Measurements from ENCODE around the gene SMARCA4.

Gene SMARCA4

DNA sequence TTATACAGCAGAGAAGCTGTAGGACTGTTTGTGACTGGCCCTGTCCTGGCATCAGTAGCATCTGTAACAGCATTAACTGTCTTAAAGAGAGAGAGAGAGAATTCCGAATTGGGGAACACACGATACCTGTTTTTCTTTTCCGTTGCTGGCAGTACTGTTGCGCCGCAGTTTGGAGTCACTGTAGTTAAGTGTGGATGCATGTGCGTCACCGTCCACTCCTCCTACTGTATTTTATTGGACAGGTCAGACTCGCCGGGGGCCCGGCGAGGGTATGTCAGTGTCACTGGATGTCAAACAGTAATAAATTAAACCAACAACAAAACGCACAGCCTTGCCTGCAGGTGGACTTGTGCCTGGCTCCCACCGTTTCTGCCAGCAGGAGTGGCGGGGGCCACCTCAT lies 101.1 kb downstream of the SMARCA4 start:
- TF ChIP-seq, protein P1, sequence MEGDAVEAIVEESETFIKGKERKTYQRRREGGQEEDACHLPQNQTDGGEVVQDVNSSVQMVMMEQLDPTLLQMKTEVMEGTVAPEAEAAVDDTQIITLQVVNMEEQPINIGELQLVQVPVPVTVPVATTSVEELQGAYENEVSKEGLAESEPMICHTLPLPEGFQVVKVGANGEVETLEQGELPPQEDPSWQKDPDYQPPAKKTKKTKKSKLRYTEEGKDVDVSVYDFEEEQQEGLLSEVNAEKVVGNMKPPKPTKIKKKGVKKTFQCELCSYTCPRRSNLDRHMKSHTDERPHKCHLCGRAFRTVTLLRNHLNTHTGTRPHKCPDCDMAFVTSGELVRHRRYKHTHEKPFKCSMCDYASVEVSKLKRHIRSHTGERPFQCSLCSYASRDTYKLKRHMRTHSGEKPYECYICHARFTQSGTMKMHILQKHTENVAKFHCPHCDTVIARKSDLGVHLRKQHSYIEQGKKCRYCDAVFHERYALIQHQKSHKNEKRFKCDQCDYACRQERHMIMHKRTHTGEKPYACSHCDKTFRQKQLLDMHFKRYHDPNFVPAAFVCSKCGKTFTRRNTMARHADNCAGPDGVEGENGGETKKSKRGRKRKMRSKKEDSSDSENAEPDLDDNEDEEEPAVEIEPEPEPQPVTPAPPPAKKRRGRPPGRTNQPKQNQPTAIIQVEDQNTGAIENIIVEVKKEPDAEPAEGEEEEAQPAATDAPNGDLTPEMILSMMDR (IDR thresholded peaks at IDR 0.05; ENCODE audit: control insufficient read depth, insufficient read depth, low read depth, low read length, missing control alignments) = no peak
- H3K4me3 ChIP-seq (ENCODE audit: control insufficient read depth, low read depth, low read length) = no peak overlapping the region
- DNase-seq (ENCODE audit: low read depth) = no peak

- H3K4me3 ChIP-seq (ENCODE audit: control insufficient read depth, low read depth, low read length) = no peak overlapping the region
- no peak for DNase-seq (ENCODE audit: low read depth)
- TF ChIP-seq, protein P1 (IDR thresholded peaks at IDR 0.05; ENCODE audit: control insufficient read depth, insufficient read depth, low read depth, low read length, missing control alignments) = no peak
Measured at GRCh38 chr19:11063434-11063833, 102.6 kb downstream of the SMARCA4 start.

DNA sequence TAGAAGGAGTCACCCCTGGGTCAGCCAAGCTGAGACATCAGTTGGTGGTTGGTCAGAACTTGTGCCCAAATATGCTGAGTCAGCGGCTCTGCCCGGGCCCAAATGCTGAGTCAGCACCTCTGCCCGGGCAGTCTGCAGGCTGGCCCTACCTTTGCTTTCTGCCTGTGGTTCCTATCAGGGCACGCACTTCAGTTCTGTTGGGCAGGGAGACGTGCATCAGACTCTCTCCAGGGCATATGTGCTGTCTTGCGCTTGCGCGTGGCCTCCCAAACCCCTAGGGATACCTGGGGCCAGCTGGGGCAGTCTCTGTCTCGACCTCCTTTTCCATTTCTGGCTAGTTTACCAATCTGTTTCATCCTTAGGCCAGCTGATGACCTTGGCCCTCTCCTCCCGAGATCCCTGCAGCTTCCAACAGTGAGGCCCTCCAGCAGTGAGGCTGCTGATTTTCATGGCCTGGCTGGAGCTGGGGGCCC lies 104.0 kb downstream of the SMARCA4 start:
- TF ChIP-seq, protein P1 (IDR thresholded peaks at IDR 0.05; ENCODE audit: control insufficient read depth, insufficient read depth, low read depth, low read length, missing control alignments) = no peak
- DNase-seq (ENCODE audit: low read depth) = no peak
- H3K4me3 ChIP-seq (ENCODE audit: control insufficient read depth, low read depth, low read length) = no peak overlapping the region

- H3K4me3 ChIP-seq (ENCODE audit: control insufficient read depth, low read depth, low read length) = no peak overlapping the region
- TF ChIP-seq, protein P1 (IDR thresholded peaks at IDR 0.05; ENCODE audit: control insufficient read depth, insufficient read depth, low read depth, low read length, missing control alignments) = no peak
- no peak for DNase-seq (ENCODE audit: low read depth)
Measured at GRCh38 chr19:11066326-11066725, 105.5 kb downstream of the SMARCA4 start.

DNA sequence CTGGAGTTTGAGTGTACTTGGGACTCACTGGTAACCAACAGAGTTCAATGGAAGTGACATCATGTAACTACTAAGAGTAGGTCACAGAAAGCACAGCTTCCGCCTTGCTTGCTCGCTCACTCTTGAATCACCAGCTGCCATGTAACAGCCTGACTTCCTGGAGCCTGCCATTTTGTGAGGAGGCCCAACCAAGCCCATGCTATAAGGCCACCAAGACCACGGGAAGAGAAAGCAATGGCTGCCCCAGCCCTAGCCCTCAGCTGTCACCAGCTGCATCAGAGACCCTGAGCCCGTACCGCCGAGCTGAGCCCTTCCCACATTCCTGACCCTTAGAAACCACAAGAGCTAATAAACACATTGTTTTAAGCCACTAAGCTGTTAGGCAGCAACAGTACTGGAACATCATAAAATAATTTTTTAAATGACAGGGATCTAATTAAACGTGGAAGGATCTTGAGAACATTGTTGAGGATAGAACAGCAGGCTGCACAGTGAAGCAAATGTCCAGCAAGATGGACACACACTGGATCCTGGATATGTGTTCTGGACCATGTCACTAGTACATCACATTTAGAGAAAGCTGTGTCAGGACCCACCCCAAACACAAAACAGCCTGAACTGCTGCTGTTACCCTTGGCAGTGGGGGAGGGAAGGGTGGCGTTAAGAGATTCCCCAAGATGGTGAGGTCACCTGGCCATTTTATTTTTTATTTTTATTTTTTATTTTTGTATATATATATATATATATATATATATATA lies 106.7 kb downstream of the SMARCA4 start:
- DNase-seq (ENCODE audit: low read depth) = no peak
- H3K4me3 ChIP-seq (ENCODE audit: control insufficient read depth, low read depth, low read length) = no peak overlapping the region
- TF ChIP-seq, protein P1 (IDR thresholded peaks at IDR 0.05; ENCODE audit: control insufficient read depth, insufficient read depth, low read depth, low read length, missing control alignments) = no peak

GRCh38 chr19:11069561-11069960 lies 108.7 kb downstream of the SMARCA4 start:
- DNase-seq (ENCODE audit: low read depth) = no peak
- TF ChIP-seq, protein P1 (IDR thresholded peaks at IDR 0.05; ENCODE audit: control insufficient read depth, insufficient read depth, low read depth, low read length, missing control alignments) = no peak
- H3K4me3 ChIP-seq (ENCODE audit: control insufficient read depth, low read depth, low read length) = no peak overlapping the region
